HG02884 (cell line): ENCODE measurements around the gene COPG2.
"Not testable (repeated sequence)": the region's sequence is repeated elsewhere in the genome, so short reads cannot be mapped to it uniquely, and the experiment has no call there.

Source experiments
- ATAC-seq: cut with Tn5 transposase; IDR thresholded peaks from one replicate; pipeline ENCODE4 v1.9.1; 2021; ENCODE audit warnings: mild to moderate bottlenecking, moderate library complexity; ENCODE audit not compliant: unreplicated experiment

Gene COPG2

GRCh38 chr7:130654850-130655249 is 13.7 kb downstream of the COPG2 start:
- ATAC-seq, result no peak

GRCh38 chr7:130650611-130651120 is 17.9 kb downstream of the COPG2 start:
- no peak for ATAC-seq

GRCh38 chr7:130649004-130649790 is 19.4 kb downstream of the COPG2 start:
- peak; percentile 80 for ATAC-seq

GRCh38 chr7:130648580-130648979 is 20.0 kb downstream of the COPG2 start:
- ATAC-seq, result peak; percentile 18

- no peak for ATAC-seq
Observed at GRCh38 chr7:130642383-130642782, 26.2 kb downstream of the COPG2 start.

- ATAC-seq, result no peak
Observed at GRCh38 chr7:130641497-130641896, 27.1 kb downstream of the COPG2 start.

GRCh38 chr7:130641040-130641439 is 27.5 kb downstream of the COPG2 start:
- no peak for ATAC-seq

- ATAC-seq, result no peak
Observed at GRCh38 chr7:130639388-130639787, 29.2 kb downstream of the COPG2 start.

GRCh38 chr7:130632111-130632510 is 36.4 kb downstream of the COPG2 start:
- no peak for ATAC-seq

- ATAC-seq, result no peak
Observed at GRCh38 chr7:130628901-130629300, 39.6 kb downstream of the COPG2 start.

- no peak for ATAC-seq
Observed at GRCh38 chr7:130627775-130628174, 40.8 kb downstream of the COPG2 start.

GRCh38 chr7:130622866-130623265 is 45.7 kb downstream of the COPG2 start:
- ATAC-seq, result no peak

- no peak for ATAC-seq
Observed at GRCh38 chr7:130615583-130615982, 53.0 kb downstream of the COPG2 start.

- no peak for ATAC-seq
Observed at GRCh38 chr7:130614449-130614848, 54.1 kb downstream of the COPG2 start.

GRCh38 chr7:130611218-130611617 is 57.3 kb downstream of the COPG2 start:
- ATAC-seq, result no peak

GRCh38 chr7:130607066-130607465 is 61.5 kb downstream of the COPG2 start:
- ATAC-seq, result not testable (repeated sequence)

GRCh38 chr7:130606161-130606560 is 62.4 kb downstream of the COPG2 start:
- no peak for ATAC-seq

GRCh38 chr7:130598056-130598455 is 70.5 kb downstream of the COPG2 start:
- ATAC-seq, result no peak

- no peak for ATAC-seq
Observed at GRCh38 chr7:130595986-130596385, 72.6 kb downstream of the COPG2 start.

GRCh38 chr7:130593033-130593432 is 75.5 kb downstream of the COPG2 start:
- ATAC-seq, result no peak

GRCh38 chr7:130591464-130591863 is 77.1 kb downstream of the COPG2 start:
- ATAC-seq, result not testable (repeated sequence)

GRCh38 chr7:130585932-130586331 is 82.6 kb downstream of the COPG2 start:
- not testable (repeated sequence) for ATAC-seq

- ATAC-seq, result not testable (repeated sequence)
Observed at GRCh38 chr7:130575110-130575509, 93.4 kb downstream of the COPG2 start.
